ENCODE results near the gene SCYGR5. TPM values are rescaled to one million over a fixed set of nuclear protein-coding genes. Genes with fewer than 3 reads are reported as not detected.

SCYGR5 gene
- total RNA-seq, 1 experiment from 2014 or later, result not detected

DNA sequence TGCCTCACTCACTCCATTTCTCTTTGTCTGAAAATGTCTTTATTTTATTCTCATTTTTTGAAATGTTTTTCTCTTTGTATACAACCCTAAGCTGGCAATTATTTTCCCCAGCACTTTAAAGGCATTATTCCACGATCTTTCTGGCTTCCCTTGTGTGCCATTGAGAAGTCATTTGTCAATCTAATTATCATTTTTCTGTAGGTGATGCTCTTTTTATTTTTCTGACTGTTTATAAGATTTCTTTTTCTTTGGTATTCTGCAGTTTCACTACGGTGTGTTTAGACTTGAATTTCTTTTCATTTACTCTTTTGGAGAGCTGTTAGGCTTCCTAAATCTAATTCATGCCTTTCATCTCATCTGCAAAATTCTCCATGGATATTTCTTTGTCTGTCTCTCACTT lies 41.2 kb upstream of the SCYGR5 start:
- WGBS (ENCODE audit: extremely low coverage, insufficient read length, low lambda C conversion rate), result no CpG with 5 or more reads among the region's 2 CpGs
- TF ChIP-seq, protein P1, sequence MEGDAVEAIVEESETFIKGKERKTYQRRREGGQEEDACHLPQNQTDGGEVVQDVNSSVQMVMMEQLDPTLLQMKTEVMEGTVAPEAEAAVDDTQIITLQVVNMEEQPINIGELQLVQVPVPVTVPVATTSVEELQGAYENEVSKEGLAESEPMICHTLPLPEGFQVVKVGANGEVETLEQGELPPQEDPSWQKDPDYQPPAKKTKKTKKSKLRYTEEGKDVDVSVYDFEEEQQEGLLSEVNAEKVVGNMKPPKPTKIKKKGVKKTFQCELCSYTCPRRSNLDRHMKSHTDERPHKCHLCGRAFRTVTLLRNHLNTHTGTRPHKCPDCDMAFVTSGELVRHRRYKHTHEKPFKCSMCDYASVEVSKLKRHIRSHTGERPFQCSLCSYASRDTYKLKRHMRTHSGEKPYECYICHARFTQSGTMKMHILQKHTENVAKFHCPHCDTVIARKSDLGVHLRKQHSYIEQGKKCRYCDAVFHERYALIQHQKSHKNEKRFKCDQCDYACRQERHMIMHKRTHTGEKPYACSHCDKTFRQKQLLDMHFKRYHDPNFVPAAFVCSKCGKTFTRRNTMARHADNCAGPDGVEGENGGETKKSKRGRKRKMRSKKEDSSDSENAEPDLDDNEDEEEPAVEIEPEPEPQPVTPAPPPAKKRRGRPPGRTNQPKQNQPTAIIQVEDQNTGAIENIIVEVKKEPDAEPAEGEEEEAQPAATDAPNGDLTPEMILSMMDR (conservative IDR thresholded peaks at IDR 0.05), result no peak
- Histone ChIP-seq H3K56ac (ENCODE audit: insufficient read length, low read depth, low read length) (no peak overlapping the region), H3K14ac (ENCODE audit: insufficient read depth, low read length) (no peak overlapping the region), H3K27me3 (ENCODE audit: insufficient read depth, low read length) (no peaks in the 10 kb centered on the region), H2BK20ac (ENCODE audit: low read depth, low read length, poor library complexity, severe bottlenecking) (no peak overlapping the region), H2AFZ (ENCODE audit: low read length) (no peak overlapping the region), H2BK5ac (ENCODE audit: insufficient read length, low read length) (no peak overlapping the region), H3K9ac (ENCODE audit: extremely low read depth, insufficient read length, low read length) (no peak overlapping the region), H3K23me2 (ENCODE audit: insufficient read length, low read depth, low read length, poor library complexity, severe bottlenecking) (no peaks in the 10 kb centered on the region), H2BK12ac (ENCODE audit: insufficient read length, low read depth, low read length) (no peak overlapping the region), H4K91ac (ENCODE audit: insufficient read length, low read depth, low read length) (no peak overlapping the region), H4K5ac (ENCODE audit: insufficient read length, low read depth, low read length) (no peak overlapping the region), H3K18ac (ENCODE audit: insufficient read length, low read depth, low read length) (no peak overlapping the region), H3K27ac (ENCODE audit: insufficient read length, low read depth, low read length) (no peak overlapping the region), H3K4ac (ENCODE audit: low read depth, low read length) (no peak overlapping the region), H3K4me1 (ENCODE audit: insufficient read depth, low read length) (no peaks in the 10 kb centered on the region; the same call in none of the 2 replicates), H3K79me1 (ENCODE audit: insufficient read depth, low read depth, low read length, poor library complexity, severe bottlenecking) (no peaks in the 10 kb centered on the region), H3K79me2 (ENCODE audit: insufficient read depth, low read length) (no peaks in the 10 kb centered on the region), H3K23ac (ENCODE audit: insufficient read length, low read depth, low read length) (no peak overlapping the region), H2BK15ac (ENCODE audit: low read depth, low read length) (no peak overlapping the region), H4K20me1 (ENCODE audit: control insufficient read depth, insufficient read depth, insufficient read length) (no peaks in the 10 kb centered on the region), H2AK5ac (ENCODE audit: insufficient read length, low read length) (no peak overlapping the region), H4K8ac (replicated peaks; ENCODE audit: insufficient read length, low read depth, low read length) (no peak overlapping the region), H3K9me3 (ENCODE audit: control insufficient read depth, low read depth, low read length) (no peaks in the 10 kb centered on the region), H3K4me2 (ENCODE audit: insufficient read depth, insufficient read length, low read length) (no peak overlapping the region), H3T11ph (ENCODE audit: low read length) (no peak overlapping the region), H2BK120ac (ENCODE audit: low read depth, low read length, poor library complexity, severe bottlenecking) (no peak overlapping the region)
- Mint-ChIP-seq H3K27me3 (ENCODE audit: low read depth) (no peaks in the 10 kb centered on the region; the same call in 1 of the 2 replicates), H3K4me1 (no peaks in the 10 kb centered on the region), H3K9me3 (no peaks in the 10 kb centered on the region), H3K27ac (no peak overlapping the region), H3K36me3 (ENCODE audit: insufficient read depth in 1 of 3, low read depth in 3 of 3) (no peaks in the 10 kb centered on the region), H3K4me3 (no peak overlapping the region)
- no peak for DNase-seq

Data from H9 (cell line).